KBM-7 (cell line): ENCODE measurements around the gene NAGLU.

Experiments
- DNase-seq: peaks from one replicate; pipeline ENCODE4 v3.0.0-alpha.2; 2015
- in situ Hi-C: fragments of 300-500 bp; cut with MboI; formaldehyde crosslinking; loops from 2 replicates; pipeline ENCODE4 v1.14.3; 2020; ENCODE audit warnings: low sequenced_read_pairs, low pct_unique_long_range_greater_than_20kb, mixed read lengths

The NAGLU gene

GRCh38 chr17:42518755-42519545, 17.1 kb upstream of the NAGLU start:
- in situ Hi-C loops = loop anchor here (25.0 kb wide), 1 partner anchor 207 kb away; no protein-coding TSS in a partner anchor
- DNase-seq = no peak

- DNase-seq = no peak
These were observed 16.2 kb upstream of the NAGLU start for GRCh38 chr17:42519546-42520491.

GRCh38 chr17:42520540-42520951, 15.5 kb upstream of the NAGLU start:
- in situ Hi-C loops = loop anchor here (25.0 kb wide), 1 partner anchor 208 kb away; no protein-coding TSS in a partner anchor
- DNase-seq = peak; percentile 42

More at GRCh38 chr17:42519546-42520491, 16.2 kb upstream of the NAGLU start:
- in situ Hi-C loops = loop anchor here (25.0 kb wide), 1 partner anchor 208 kb away; no protein-coding TSS in a partner anchor

- DNase-seq = no peak
- in situ Hi-C loops = loop anchor here (25.0 kb wide), 1 partner anchor 209 kb away; no protein-coding TSS in a partner anchor
These were observed 15.0 kb upstream of the NAGLU start for GRCh38 chr17:42521036-42521435.

GRCh38 chr17:42521666-42522262, 14.3 kb upstream of the NAGLU start:
- no peak for DNase-seq
- in situ Hi-C loops = loop anchor here (25.0 kb wide), 1 partner anchor 209 kb away; no protein-coding TSS in a partner anchor

- in situ Hi-C loops = loop anchor here (25.0 kb wide), 1 partner anchor 210 kb away; no protein-coding TSS in a partner anchor
- DNase-seq = no peak
These were observed 13.7 kb upstream of the NAGLU start for GRCh38 chr17:42522263-42522790.

GRCh38 chr17:42522798-42523278, 13.2 kb upstream of the NAGLU start:
- DNase-seq = no peak
- in situ Hi-C loops = loop anchor here (25.0 kb wide), 1 partner anchor 211 kb away; no protein-coding TSS in a partner anchor

GRCh38 chr17:42525221-42525620, 10.8 kb upstream of the NAGLU start:
- DNase-seq = no peak

GRCh38 chr17:42526031-42526444, 10.0 kb upstream of the NAGLU start:
- DNase-seq = no peak
- in situ Hi-C loops = no loop called here

More at GRCh38 chr17:42525221-42525620, 10.8 kb upstream of the NAGLU start:
- in situ Hi-C loops = no loop called here

GRCh38 chr17:42527932-42528331, 8.1 kb upstream of the NAGLU start:
- no peak for DNase-seq
- in situ Hi-C loops = no loop called here

- in situ Hi-C loops = no loop called here
- DNase-seq = no peak
These were observed 7.0 kb upstream of the NAGLU start for GRCh38 chr17:42529061-42529460.

GRCh38 chr17:42530952-42531454, 5.0 kb upstream of the NAGLU start:
- DNase-seq = no peak
- in situ Hi-C loops = no loop called here

GRCh38 chr17:42531455-42532354, 4.3 kb upstream of the NAGLU start:
- in situ Hi-C loops = no loop called here
- DNase-seq = peak; percentile 58

GRCh38 chr17:42535155-42536047, 640 bp upstream of the NAGLU start:
- DNase-seq = no peak
- in situ Hi-C loops = no loop called here

GRCh38 chr17:42536372-42537155, 523 bp downstream of the NAGLU start:
- DNase-seq = peak; percentile 69

More at GRCh38 chr17:42536372-42537155, 523 bp downstream of the NAGLU start:
- in situ Hi-C loops = no loop called here
